GM18507 (cell line): ENCODE results near the gene FCRL4.
"Not testable (repeated sequence)": the region's sequence is repeated elsewhere in the genome, so short reads cannot be mapped to it uniquely, and the experiment has no call there.

Experiments
- DNase-seq: peaks from one replicate; pipeline ENCODE4 v3.0.0; 2011; ENCODE audit warnings: low read depth; ENCODE audit not compliant: insufficient read length; ENCODE audit errors: extremely low spot score
- FAIRE-seq: peaks from 2 replicates; lab custom pipeline; 2011; peaks lifted over from hg19 to GRCh38; lab: Jason Lieb, UNC

The FCRL4 gene

DNA sequence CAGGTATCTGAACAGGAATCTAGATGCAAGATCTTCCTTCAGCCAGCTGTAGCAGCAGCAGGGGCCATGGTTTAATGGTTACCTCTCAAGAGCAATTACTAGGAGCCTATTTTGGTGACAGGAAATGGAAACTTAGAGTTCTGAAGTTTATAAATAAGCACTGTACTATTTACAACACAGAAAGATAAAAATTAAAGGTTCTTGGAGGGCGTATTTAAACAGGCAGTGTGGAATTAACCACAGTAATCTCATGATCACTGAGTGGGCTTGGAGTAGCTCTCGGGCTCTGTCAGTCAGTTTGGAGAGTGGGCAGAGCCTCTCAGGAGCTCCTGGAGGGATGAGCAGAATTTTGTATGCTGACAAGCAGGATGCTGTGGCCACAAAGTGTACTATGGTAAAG lies 35.4 kb downstream of the FCRL4 start:
- peak; percentile 90 for FAIRE-seq

DNA sequence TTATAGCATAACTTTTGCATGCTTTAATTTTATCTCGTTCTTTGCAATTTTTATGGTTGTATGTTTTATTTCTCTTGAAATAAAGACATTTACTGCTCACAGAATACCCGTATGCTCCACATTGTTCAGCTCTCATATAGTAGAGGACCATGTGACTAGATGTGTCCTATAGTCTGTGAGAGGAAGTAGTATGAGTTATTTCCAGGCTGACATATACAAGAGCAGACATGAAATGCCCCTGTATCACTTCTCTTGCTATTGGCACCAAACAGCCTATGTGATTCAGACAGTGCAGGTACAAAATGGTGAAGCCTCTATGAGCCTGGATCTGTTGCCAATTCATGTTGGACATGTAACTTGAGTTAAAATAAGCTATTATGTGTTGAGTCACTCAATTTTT lies 39.8 kb downstream of the FCRL4 start:
- DNase-seq = no peak
- FAIRE-seq = no peak

More for the DNA sequence above, 35.4 kb downstream of the FCRL4 start:
- DNase-seq = no peak

DNA sequence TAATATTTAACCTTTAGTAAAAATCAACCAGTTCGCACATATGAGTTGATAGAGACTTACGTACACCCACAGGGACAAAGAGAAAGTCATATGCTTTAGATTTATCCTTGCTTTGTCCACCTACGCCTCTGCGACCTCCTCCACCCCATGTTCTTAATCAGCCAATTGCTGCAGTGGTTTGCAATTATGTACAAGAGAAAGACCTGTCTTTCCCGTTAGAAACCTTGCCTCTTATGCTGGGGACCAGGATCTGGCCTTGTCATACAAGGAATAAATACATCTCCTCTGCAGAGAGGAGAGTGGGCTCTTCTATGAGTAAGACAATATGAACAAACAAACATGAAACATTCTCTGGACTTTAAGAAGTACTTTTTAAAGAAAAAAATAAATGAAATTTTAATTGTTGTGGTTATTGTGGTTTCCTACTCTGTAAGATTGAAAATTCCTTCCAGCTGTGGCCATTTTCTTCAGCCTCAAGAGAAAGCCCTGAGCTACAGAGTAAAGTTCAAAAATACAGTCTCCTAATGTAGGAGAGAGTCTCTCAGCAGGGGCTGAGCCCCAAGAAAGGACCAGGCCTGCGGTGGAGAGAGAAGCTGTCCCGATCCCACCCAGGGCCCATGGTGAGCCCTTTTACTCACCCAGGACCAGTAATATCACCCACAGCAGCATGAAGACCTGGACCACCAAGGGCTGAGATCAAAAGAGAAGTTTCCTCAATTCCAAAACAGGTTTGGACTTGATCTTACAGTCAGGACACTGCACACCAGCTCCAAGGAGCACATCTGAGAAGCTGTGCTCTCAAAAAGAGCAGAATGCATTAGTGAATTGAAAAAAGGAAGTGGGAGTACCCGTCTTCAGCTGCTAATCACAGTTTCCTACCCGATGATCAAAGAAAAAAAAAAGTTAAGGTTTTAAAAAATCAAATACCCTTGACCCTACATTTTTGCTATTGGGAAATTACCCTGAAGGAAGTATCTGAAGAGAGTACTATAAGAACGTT lies 45.9 kb downstream of the FCRL4 start, which contains the start of gene FCRL5:
Gene FCRL5, minus strand, starts transcription at position 822 of the 1,000 bp plus-strand sequence. Its CDS starts 153 bp downstream, at position 669.
- no peak for DNase-seq
- FAIRE-seq = peak; percentile 88

DNA sequence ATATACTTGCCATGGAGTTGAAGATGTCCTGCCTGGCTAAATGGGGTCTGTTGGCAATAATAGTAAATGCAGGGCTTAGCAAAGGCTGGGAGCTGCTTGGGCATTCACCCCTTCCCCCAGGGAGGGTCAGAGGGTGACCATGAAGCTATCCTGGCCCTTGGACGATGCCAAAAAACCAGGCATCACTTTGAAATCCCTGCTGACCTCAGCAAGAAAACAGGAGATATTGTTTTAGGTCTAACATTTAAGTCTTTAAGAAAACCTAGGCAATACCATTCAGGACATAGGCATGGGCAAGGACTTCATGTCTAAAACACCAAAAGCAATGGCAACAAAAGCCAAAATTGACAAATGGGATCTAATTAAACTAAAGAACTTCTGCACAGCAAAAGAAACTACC lies 49.8 kb downstream of the FCRL4 start:
- DNase-seq, FAIRE-seq: not testable (repeated sequence)

DNA sequence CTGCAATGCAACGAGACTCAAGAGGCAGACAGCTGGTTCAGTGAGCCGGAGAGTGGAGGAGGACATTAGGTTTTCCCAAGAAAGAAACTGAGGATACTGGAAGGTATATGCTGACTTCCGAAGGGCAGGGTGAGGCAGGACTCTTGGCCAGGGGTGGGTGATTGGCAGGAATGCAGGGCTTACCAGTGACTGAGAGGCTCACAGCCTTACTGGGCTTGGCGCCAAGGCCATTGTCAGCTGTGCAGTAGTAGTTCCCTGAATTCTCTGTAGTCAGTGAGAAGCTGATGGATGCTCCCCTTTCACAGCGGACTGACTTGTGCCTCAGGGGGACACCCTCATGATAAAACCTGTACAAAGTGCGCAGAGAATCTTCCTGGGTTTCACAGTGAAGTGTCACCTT lies 55.2 kb downstream of the FCRL4 start:
- DNase-seq = no peak
- FAIRE-seq = no peak

DNA sequence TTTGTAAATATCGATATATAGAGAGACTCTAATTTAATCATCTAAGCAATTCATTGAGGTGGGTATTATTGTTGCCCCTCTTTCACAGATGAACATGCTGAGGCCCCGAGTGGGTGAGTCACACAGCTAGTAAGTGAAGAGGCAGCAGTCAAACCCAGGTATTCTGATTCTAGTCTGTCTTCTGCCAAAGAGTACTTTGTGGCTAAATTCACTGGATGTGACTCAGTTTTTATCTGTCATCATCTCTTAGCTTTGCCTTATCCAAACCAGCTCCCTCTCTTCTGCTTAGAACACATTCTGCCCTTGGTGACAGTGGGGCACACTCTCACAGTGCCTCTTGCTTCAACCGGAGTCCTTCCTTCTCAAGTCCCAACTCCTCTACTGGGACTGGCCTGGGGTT lies 57.0 kb downstream of the FCRL4 start:
- no peak for FAIRE-seq
- DNase-seq = no peak

DNA sequence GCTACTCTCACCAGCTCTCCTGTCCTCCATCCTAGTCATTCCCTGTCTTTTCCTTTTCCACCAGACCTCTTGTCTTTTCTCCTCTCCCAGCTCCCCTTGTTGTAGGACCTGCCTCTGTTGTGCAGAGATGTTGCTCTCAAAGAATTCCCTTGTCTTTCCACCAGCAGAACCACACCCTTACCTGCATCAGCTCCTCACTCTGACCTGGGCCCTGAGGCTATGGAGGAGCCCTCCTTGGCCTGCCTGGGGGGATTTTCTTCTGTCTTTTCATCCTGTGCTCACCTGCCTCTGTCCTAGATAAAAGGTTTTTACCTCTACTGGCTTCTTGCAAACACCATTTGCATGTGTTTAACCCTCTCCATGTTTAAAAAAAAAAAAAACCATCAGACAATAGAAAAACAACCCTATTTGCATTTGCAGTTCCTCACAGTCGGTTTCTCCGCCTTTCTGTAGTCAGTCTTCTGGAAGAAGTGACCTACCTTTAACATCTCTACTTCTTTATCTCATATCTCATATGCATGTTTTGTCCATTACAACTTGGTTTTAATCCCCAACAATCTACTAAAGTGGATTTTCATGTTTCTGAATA lies 57.6 kb downstream of the FCRL4 start:
- FAIRE-seq (no peak), DNase-seq (no peak)

DNA sequence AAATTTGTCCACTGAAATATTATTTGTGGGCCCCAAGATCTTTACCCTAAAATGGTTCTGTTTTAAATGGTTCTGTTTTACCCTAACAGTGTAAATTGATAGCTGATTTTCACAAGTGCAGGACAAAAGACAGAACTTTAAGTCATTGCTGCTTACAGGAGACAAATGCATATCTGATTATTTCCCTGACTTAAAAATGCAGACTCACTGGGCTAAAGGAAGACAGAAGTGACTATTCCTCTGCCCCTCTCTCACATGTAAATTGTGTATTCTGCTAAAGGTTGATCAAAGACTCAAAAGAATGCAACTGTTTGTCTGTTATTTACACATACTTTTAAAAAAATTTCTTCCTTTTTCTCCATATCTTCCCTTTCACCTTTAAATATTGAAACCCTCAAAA lies 58.3 kb downstream of the FCRL4 start:
- DNase-seq (no peak), FAIRE-seq (no peak)

DNA sequence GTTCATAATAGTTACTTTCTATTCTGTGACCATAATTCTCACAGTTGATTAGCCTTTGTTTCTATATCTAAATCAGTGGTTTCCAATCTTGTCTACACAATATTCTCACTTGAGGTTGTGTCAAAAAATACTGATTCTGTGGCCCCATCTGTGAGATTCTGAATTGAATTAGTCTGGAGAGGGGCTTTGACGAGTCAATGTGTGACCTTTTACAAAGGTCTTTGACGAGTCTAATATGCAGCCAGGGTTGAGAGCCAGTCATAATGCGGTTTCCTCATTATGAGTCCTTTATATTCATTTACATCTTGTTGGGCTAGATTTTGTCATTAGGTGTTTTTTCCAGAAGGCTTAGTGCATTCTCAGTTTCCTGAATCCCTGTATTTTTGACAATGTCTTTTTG lies 65.3 kb downstream of the FCRL4 start:
- DNase-seq = no peak
- FAIRE-seq = peak; percentile 51

DNA sequence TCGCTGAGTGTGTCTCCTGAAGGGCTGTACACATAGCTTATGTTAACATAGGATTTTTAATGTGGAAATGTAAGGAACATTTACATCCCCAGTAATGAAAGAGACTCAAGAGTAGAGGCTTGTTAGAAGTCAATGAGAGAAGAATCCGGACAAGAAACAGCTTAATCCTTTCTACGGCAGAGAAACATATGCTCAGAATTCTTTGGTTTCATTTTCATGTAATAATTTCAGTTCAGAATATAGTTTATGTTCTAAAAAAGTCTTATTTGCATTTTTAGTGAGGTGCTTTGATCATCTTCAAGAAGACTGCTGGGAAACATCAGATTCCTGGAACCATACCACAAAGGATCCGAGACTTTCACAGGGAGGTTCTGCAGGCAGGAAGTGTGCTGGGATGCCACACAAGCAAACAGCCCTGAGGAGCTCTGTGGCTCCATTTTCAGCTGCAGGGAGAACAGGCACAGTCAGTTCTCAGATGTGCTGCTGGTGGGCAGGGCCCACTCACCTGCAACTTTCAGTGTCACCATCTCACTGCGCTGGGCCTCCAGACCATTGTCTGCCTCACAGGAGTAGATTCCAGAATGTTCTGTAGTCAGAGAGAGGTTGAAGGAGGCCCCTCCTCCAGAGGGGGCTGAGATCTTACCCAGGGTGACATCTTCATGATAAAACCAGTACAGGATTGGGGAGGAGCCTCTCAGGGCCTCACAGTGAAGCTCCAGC lies 74.0 kb downstream of the FCRL4 start:
- peak; percentile 79 for FAIRE-seq
- DNase-seq = no peak
